ENCODE data around the gene CMTM3. TPM values are rescaled to one million over a fixed set of nuclear protein-coding genes. Genes with fewer than 3 reads are reported as not detected.
"Not testable (repeated sequence)": the region's sequence is repeated elsewhere in the genome, so short reads cannot be mapped to it uniquely, and the experiment has no call there.

CMTM3 gene
- total and polyA plus RNA-seq, 2 experiments from 2014 or later: 32.6 to 47.0 TPM

GRCh38 chr16:66629856-66630255, 25.4 kb downstream of the CMTM3 start:
- WGBS, 2 experiments (ENCODE audit: low coverage in 1 of 2, low lambda C conversion rate in 2 of 2, missing lambda C conversion rate in 2 of 2): 96% methylated on average over 5 of the region's 5 CpGs
- H3K9me2 ChIP-seq (ENCODE audit: insufficient read depth): no peaks in the 10 kb centered on the region
- no peaks in the 10 kb centered on the region for H3K4me1 ChIP-seq (ENCODE audit: insufficient read depth)
- no peak overlapping the region for H3K27ac ChIP-seq
- H3K4me3 ChIP-seq: no peak overlapping the region
- TF ChIP-seq EZH2 (IDR thresholded peaks at IDR 0.05; ENCODE audit: insufficient read depth, poor library complexity, severe bottlenecking): no peak
- TF ChIP-seq EZH2phosphoT487 (IDR thresholded peaks at IDR 0.05; ENCODE audit: insufficient read depth, low read depth): no peak
- H3K36me3 ChIP-seq (ENCODE audit: low read depth): no peaks in the 10 kb centered on the region
- H4K20me1 ChIP-seq (ENCODE audit: insufficient read depth): no peaks in the 10 kb centered on the region
- H3K9ac ChIP-seq: no peak overlapping the region
- no peaks in the 10 kb centered on the region for H3K27me3 ChIP-seq (replicated peaks; ENCODE audit: insufficient read depth)
- H2AFZ ChIP-seq: no peak overlapping the region
- no peak overlapping the region for H3K4me2 ChIP-seq (ENCODE audit: unreplicated experiment)
- no peaks in the 10 kb centered on the region for H3F3A ChIP-seq (ENCODE audit: insufficient read depth)
- DNase-seq: no peak
- no peaks in the 10 kb centered on the region for H3K79me2 ChIP-seq (ENCODE audit: insufficient read depth)
- in situ Hi-C loops (cut with MboI): no loop called here
- no peaks in the 10 kb centered on the region for H3K9me3 ChIP-seq (ENCODE audit: low read depth)

- H3K4me2 ChIP-seq (ENCODE audit: unreplicated experiment); H3K4me3 ChIP-seq; in situ Hi-C loops (cut with MboI); H2AFZ ChIP-seq; H3K27ac ChIP-seq; DNase-seq; H3F3A ChIP-seq (ENCODE audit: insufficient read depth); H4K20me1 ChIP-seq (ENCODE audit: insufficient read depth); H3K4me1 ChIP-seq (ENCODE audit: insufficient read depth); H3K79me2 ChIP-seq (ENCODE audit: insufficient read depth); H3K9me3 ChIP-seq (ENCODE audit: low read depth); H3K27me3 ChIP-seq (replicated peaks; ENCODE audit: insufficient read depth); H3K9me2 ChIP-seq (ENCODE audit: insufficient read depth); H3K9ac ChIP-seq; H3K36me3 ChIP-seq (ENCODE audit: low read depth): not testable (repeated sequence)
- WGBS, 2 experiments (ENCODE audit: low coverage in 1 of 2, low lambda C conversion rate in 2 of 2, missing lambda C conversion rate in 2 of 2): 94 to 95% methylated on average over 11 to 41 of the region's 49 CpGs
Measured at GRCh38 chr16:66630561-66631260, 26.2 kb downstream of the CMTM3 start.

- H3K4me1 ChIP-seq (ENCODE audit: insufficient read depth); H3K9me2 ChIP-seq (ENCODE audit: insufficient read depth); H2AFZ ChIP-seq; H3K9me3 ChIP-seq (ENCODE audit: low read depth); H3K79me2 ChIP-seq (ENCODE audit: insufficient read depth); H3K9ac ChIP-seq; H4K20me1 ChIP-seq (ENCODE audit: insufficient read depth); H3K4me3 ChIP-seq; in situ Hi-C loops (cut with MboI); H3F3A ChIP-seq (ENCODE audit: insufficient read depth); H3K27ac ChIP-seq; H3K4me2 ChIP-seq (ENCODE audit: unreplicated experiment); H3K36me3 ChIP-seq (ENCODE audit: low read depth); DNase-seq; H3K27me3 ChIP-seq (replicated peaks; ENCODE audit: insufficient read depth): not testable (repeated sequence)
- WGBS, 2 experiments (ENCODE audit: low coverage in 1 of 2, low lambda C conversion rate in 2 of 2, missing lambda C conversion rate in 2 of 2): 98% methylated on average over 3 to 4 of the region's 4 CpGs
Measured at GRCh38 chr16:66631558-66631957, 27.1 kb downstream of the CMTM3 start.

GRCh38 chr16:66634527-66635196, 30.2 kb downstream of the CMTM3 start:
- H3K4me3 ChIP-seq: no peak overlapping the region
- no peak overlapping the region for H3K4me2 ChIP-seq (ENCODE audit: unreplicated experiment)
- H3K9me2 ChIP-seq (ENCODE audit: insufficient read depth): no peaks in the 10 kb centered on the region
- H3K9me3 ChIP-seq (ENCODE audit: low read depth): no peaks in the 10 kb centered on the region
- H4K20me1 ChIP-seq (ENCODE audit: insufficient read depth): no peaks in the 10 kb centered on the region
- H3K79me2 ChIP-seq (ENCODE audit: insufficient read depth): 0 out of 2 replicates have a peak, but pooled peaks cover 7% of the 10 kb centered on the region
- peaks cover 5% of the 10 kb centered on the region; the same call in 1 of the 2 replicates for H3F3A ChIP-seq (ENCODE audit: insufficient read depth)
- TF ChIP-seq EZH2 (IDR thresholded peaks at IDR 0.05; ENCODE audit: insufficient read depth, poor library complexity, severe bottlenecking) (no peak), EZH2phosphoT487 (IDR thresholded peaks at IDR 0.05; ENCODE audit: insufficient read depth, low read depth) (no peak)
- H2AFZ ChIP-seq: no peak overlapping the region
- 96 to 100% methylated on average over 4 of the region's 4 CpGs for WGBS, 2 experiments (ENCODE audit: low coverage in 1 of 2, low lambda C conversion rate in 2 of 2, missing lambda C conversion rate in 2 of 2)
- in situ Hi-C loops (cut with MboI): no loop called here
- H3K27ac ChIP-seq: no peak overlapping the region
- no peaks in the 10 kb centered on the region for H3K27me3 ChIP-seq (replicated peaks; ENCODE audit: insufficient read depth)
- H3K4me1 ChIP-seq (ENCODE audit: insufficient read depth): peaks cover 16% of the 10 kb centered on the region
- no peaks in the 10 kb centered on the region for H3K36me3 ChIP-seq (ENCODE audit: low read depth)
- no peak overlapping the region for H3K9ac ChIP-seq
- no peak for DNase-seq

All from GM23248 (cell line).